Caco-2 (cell line): Measurements from ENCODE around the gene LPCAT1. TPM values are rescaled to one million over a fixed set of nuclear protein-coding genes. Genes with fewer than 3 reads are reported as not detected.

ENCODE experiments used
- BruUV-seq: library from RNA; stranded (reverse); fragments of 400-500 nt; replicated peaks from 2 replicates; lab custom pipeline; 2021; lab: Mats Ljungman, UMichigan
- CTCF ChIA-PET: fragments of 300-600 bp; sonication (Branson Sonifier 250); formaldehyde crosslinking; loops from one replicate; lab custom pipeline; 2022; ENCODE audit warnings: antibody characterized with exemption; lab: Charles Lee
- POLR2A ChIA-PET: fragments of 300-600 bp; sonication (Branson Sonifier 250); formaldehyde crosslinking; loops from one replicate; lab custom pipeline; 2022; ENCODE audit warnings: antibody characterized with exemption; lab: Charles Lee
- DNase-seq, 2 experiments: peaks; one replicate each; pipeline versions ENCODE4 v3.0.0 to v3.0.0-alpha.2; 2020 to 2022
- H3K27me3 ChIP-seq: replicated peaks from 2 replicates; pipeline ENCODE4 v1.6.0; 2011; ENCODE audit warnings: low read length; ENCODE audit not compliant: control insufficient read depth, insufficient read depth
- H3K36me3 ChIP-seq: 2 replicates; pipeline ENCODE4 v1.5.1; 2011; ENCODE audit warnings: low read length; ENCODE audit not compliant: control insufficient read depth, insufficient read depth
- H3K4me1 ChIP-seq: fragments of 250-450 bp; sonication (Bioruptor Pico); 2 replicates; pipeline ENCODE4 v1.5.1; 2020; ENCODE audit warnings: mild to moderate bottlenecking
- H3K4me3 ChIP-seq: 2 replicates; pipeline ENCODE4 v1.5.1; 2011; ENCODE audit warnings: low read depth, mild to moderate bottlenecking, control low read depth, low read length
- H3K9me3 ChIP-seq: fragments of 250-450 bp; sonication (Bioruptor Pico); 2 replicates; pipeline ENCODE4 v1.5.1; 2020; ENCODE audit warnings: mild to moderate bottlenecking, moderate library complexity
- H3K27ac Mint-ChIP-seq: one replicate; pipeline ENCODE4 v1.8.0; 2022; ENCODE audit warnings: mixed read lengths; ENCODE audit not compliant: unreplicated experiment
- H3K27me3 Mint-ChIP-seq: one replicate; pipeline ENCODE4 v1.8.0; 2022; ENCODE audit warnings: mixed read lengths; ENCODE audit not compliant: insufficient read depth, unreplicated experiment
- H3K36me3 Mint-ChIP-seq: one replicate; pipeline ENCODE4 v1.8.0; 2022; ENCODE audit warnings: mild to moderate bottlenecking, mixed read lengths; ENCODE audit not compliant: insufficient read depth, unreplicated experiment
- H3K4me1 Mint-ChIP-seq: one replicate; pipeline ENCODE4 v1.8.0; 2022; ENCODE audit warnings: low read depth, mixed read lengths; ENCODE audit not compliant: unreplicated experiment
- H3K4me3 Mint-ChIP-seq: one replicate; pipeline ENCODE4 v1.8.0; 2022; ENCODE audit warnings: mild to moderate bottlenecking, moderate library complexity, mixed read lengths; ENCODE audit not compliant: unreplicated experiment
- H3K9me3 Mint-ChIP-seq: one replicate; pipeline ENCODE4 v1.8.0; 2022; ENCODE audit warnings: mixed read lengths; ENCODE audit not compliant: unreplicated experiment
- CTCF ChIP-seq, 2 experiments: fragments of 200-600 bp in 1 of 2; IDR thresholded peaks; 1 replicate in 1 of 2; 2 replicates in 1 of 2; pipeline versions ENCODE4 v1.5.1 to v1.8.0; 2011 to 2022; ENCODE audit warnings: antibody characterized with exemption in 1 of 2, control low read depth in 1 of 2, inconsistent platforms in 1 of 2, low read depth in 1 of 2, low read length in 1 of 2, mild to moderate bottlenecking in 1 of 2, moderate library complexity in 1 of 2; ENCODE audit not compliant: insufficient read depth in 1 of 2, severe bottlenecking in 1 of 2, unreplicated experiment in 1 of 2
- intact Hi-C: fragments of 100-400 bp; cut with micrococcal nuclease; formaldehyde crosslinking; loops from one replicate; pipeline ENCODE4 v1.10.0; 2022; ENCODE audit not compliant: unreplicated experiment
- total RNA-seq: library from RNA; stranded (reverse); gene quantifications from 2 replicates; pipeline ENCODE4 v1.2.3, GENCODE V29; 2022

Gene LPCAT1
- total RNA-seq, 1 experiment from 2014 or later = 52.8 TPM

- TF ChIP-seq CTCF (IDR thresholded peaks at IDR 0.05; ENCODE audit: insufficient read depth in 1 of 2, low read depth in 1 of 2, low read length in 1 of 2, severe bottlenecking in 1 of 2, unreplicated experiment in 1 of 2) = no peak
- Histone ChIP-seq H3K4me3 (no peak overlapping the region), H3K9me3 (no peaks in the 10 kb centered on the region; the same call in 1 of the 2 replicates), H3K36me3 (peaks cover 2% of the 10 kb centered on the region), H3K27me3 (no peaks in the 10 kb centered on the region), H3K4me1 (no peaks in the 10 kb centered on the region)
- BruUV-seq = no TSS peak
- DNase-seq = no peak
- no peak overlapping the region for H3K27ac Mint-ChIP-seq
- H3K4me3 Mint-ChIP-seq = no peak overlapping the region
- peaks cover 79% of the 10 kb centered on the region for H3K36me3 Mint-ChIP-seq
- H3K9me3 Mint-ChIP-seq = no peaks in the 10 kb centered on the region
- intact Hi-C loops = no loop called here
- CTCF ChIA-PET = no interaction called here
- no peaks in the 10 kb centered on the region for H3K4me1 Mint-ChIP-seq
- H3K27me3 Mint-ChIP-seq = no peaks in the 10 kb centered on the region
- POLR2A ChIA-PET = no interaction called here
These were observed 59.2 kb downstream of the LPCAT1 start for GRCh38 chr5:1464511-1464910.

DNA sequence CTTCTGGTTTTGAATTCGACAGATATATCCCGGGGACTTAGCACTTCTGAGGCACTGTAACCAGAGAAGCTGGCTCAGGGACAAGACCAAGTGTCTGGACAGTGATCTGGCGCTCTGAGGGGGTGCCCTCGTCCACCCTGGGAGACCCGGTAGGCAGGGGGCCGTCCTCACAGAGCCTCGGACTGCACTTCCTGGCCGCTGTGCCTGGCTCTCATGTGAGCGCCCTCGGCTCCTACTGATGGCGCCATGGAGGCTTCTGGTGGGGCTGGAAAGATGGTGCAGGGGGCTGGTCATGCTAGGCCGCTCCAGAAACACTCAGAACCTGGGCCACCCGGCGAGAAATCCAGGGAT, 59.7 kb downstream of the LPCAT1 start:
- no peaks in the 10 kb centered on the region for H3K9me3 Mint-ChIP-seq
- Histone ChIP-seq H3K4me3 (no peak overlapping the region), H3K9me3 (no peaks in the 10 kb centered on the region; the same call in 1 of the 2 replicates), H3K27me3 (no peaks in the 10 kb centered on the region), H3K36me3 (peaks cover 2% of the 10 kb centered on the region), H3K4me1 (no peaks in the 10 kb centered on the region)
- CTCF ChIA-PET = no interaction called here
- TF ChIP-seq CTCF (IDR thresholded peaks at IDR 0.05; ENCODE audit: insufficient read depth in 1 of 2, low read depth in 1 of 2, low read length in 1 of 2, severe bottlenecking in 1 of 2, unreplicated experiment in 1 of 2) = no peak
- H3K4me1 Mint-ChIP-seq = no peaks in the 10 kb centered on the region
- no peaks in the 10 kb centered on the region for H3K27me3 Mint-ChIP-seq
- H3K4me3 Mint-ChIP-seq = no peak overlapping the region
- BruUV-seq = no TSS peak
- intact Hi-C loops = no loop called here
- DNase-seq = no peak
- POLR2A ChIA-PET = interaction anchor here (0.5 kb wide), 1 partner anchor 115 kb away, joined by 3 read pairs; no protein-coding TSS in a partner anchor
- no peak overlapping the region for H3K27ac Mint-ChIP-seq
- peaks cover 75% of the 10 kb centered on the region for H3K36me3 Mint-ChIP-seq

GRCh38 chr5:1463326-1464095, 60.2 kb downstream of the LPCAT1 start:
- Mint-ChIP-seq H3K27ac (no peak overlapping the region), H3K4me1 (no peaks in the 10 kb centered on the region), H3K9me3 (peaks cover 2% of the 10 kb centered on the region), H3K36me3 (peaks cover 70% of the 10 kb centered on the region), H3K27me3 (no peaks in the 10 kb centered on the region), H3K4me3 (no peak overlapping the region)
- H3K4me1 ChIP-seq = no peaks in the 10 kb centered on the region
- CTCF ChIA-PET = no interaction called here
- TF ChIP-seq CTCF (IDR thresholded peaks at IDR 0.05; ENCODE audit: insufficient read depth in 1 of 2, low read depth in 1 of 2, low read length in 1 of 2, severe bottlenecking in 1 of 2, unreplicated experiment in 1 of 2) = no peak
- H3K27me3 ChIP-seq = no peaks in the 10 kb centered on the region
- H3K4me3 ChIP-seq = no peak overlapping the region
- POLR2A ChIA-PET = interaction anchor here (0.5 kb wide), 1 partner anchor 115 kb away, joined by 3 read pairs; no protein-coding TSS in a partner anchor
- no peak for DNase-seq
- peaks cover 2% of the 10 kb centered on the region for H3K36me3 ChIP-seq
- no TSS peak for BruUV-seq
- intact Hi-C loops = no loop called here
- no peaks in the 10 kb centered on the region; the same call in 1 of the 2 replicates for H3K9me3 ChIP-seq
